ENCODE measurements around the gene IL1RAPL1.
"Not testable (repeated sequence)": the region's sequence is repeated elsewhere in the genome, so short reads cannot be mapped to it uniquely, and the experiment has no call there.

IL1RAPL1 gene

DNA sequence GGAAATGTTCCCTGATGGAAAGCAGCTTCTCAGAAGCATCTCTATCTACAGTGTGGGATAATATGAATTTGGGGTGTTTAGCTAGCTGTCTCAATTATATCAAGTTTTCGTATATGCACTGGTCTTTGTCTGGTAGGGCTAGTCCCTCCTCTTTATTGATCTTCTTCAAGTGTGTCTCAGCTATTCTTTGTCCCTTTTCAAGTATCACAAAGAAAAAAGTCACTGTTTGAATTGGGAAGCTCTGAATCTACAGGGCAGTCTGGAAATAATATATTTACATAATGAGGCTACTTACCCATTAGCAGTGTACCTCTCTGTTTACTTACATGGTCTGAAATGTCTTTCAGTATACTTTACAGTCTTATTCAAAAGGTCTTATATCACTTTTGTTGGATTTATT, 526.0 kb downstream of the IL1RAPL1 start:
- DNase-seq (ENCODE audit: low read depth): no peak

GRCh38 chrX:29122817-29123216, 535.6 kb downstream of the IL1RAPL1 start:
- not testable (repeated sequence) for DNase-seq (ENCODE audit: low read depth)

- no peak for DNase-seq (ENCODE audit: low read depth)
These were observed 543.7 kb downstream of the IL1RAPL1 start for GRCh38 chrX:29130905-29131304.

GRCh38 chrX:29136904-29137303, 549.7 kb downstream of the IL1RAPL1 start:
- no peak for DNase-seq (ENCODE audit: low read depth)

DNA sequence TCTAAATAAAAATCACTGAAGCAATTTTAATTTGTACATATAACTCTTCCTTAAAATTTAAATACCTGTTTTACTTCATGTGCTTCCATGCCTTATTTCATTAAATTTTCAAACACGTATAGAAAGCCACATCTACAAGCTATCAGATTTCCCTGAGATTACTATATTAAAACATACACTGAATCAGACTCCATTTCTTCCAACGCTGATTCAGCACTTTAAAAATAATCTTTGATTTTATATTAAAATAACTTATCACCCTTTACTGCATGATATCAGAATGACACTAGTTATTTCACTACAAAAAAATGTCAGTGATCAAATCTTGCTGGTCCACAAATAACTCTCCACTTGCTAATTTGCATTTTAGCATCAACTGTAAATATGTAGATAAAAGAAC, 550.8 kb downstream of the IL1RAPL1 start:
- no peak for DNase-seq (ENCODE audit: low read depth)

- no peak for DNase-seq (ENCODE audit: low read depth)
These were observed 556.1 kb downstream of the IL1RAPL1 start for GRCh38 chrX:29143356-29143755.

DNA sequence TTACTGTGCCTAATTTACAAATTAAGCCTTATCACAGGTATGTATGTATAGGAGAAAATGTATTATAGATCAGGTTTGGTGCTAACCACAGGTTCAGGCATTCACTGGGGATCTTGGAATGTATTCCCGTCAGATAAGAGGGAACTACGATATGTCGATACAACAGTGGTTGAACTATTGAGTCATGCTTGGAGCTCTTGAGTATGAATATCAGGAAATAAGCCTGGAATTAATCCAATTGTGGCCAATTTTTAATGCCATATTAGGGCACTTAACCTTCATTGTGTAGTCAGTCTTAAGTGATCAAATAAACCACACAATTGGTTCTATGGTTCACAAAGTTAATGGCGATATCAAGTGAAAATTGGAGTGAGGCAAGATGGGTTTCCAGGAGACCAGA, 556.5 kb downstream of the IL1RAPL1 start:
- no peak for DNase-seq (ENCODE audit: low read depth)

DNA sequence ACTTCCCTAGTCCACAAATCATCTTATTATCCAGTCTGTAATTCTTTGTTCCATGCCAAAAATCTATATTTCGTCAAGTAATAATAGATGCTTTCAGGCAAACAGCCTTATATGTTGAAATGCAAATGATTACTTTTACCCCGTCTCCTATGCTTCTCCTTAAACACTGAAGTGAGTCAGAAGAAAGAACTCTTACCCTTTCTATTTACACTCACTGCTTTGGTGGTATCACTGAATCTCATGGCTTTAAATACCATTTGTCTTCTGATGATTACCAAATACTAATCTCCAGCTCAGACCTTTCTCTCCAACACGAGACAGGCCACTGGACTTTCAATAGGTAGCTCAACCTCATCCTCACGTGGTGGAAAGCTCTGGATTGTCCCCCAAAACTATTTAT, 558.1 kb downstream of the IL1RAPL1 start:
- no peak for DNase-seq (ENCODE audit: low read depth)

DNA sequence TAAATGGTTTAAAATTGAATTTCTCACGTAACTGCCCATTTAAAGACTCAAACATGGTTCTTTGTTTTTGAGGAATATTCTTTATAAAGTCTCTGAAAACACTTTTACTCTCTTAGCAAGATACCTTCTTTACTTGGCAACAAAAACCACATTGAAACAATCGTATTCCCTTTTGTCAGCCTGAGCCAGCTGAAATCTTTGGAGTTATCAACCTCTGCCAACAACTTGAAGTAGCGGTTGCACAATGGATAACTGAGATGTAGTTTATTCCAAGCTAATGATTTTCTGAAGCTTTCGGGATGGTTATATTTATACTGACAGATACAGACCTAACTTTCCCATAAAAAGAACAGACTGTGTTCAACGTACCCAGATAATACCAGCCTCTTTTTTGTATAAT, 561.3 kb downstream of the IL1RAPL1 start:
- DNase-seq (ENCODE audit: low read depth): no peak

- DNase-seq (ENCODE audit: low read depth): no peak
These were observed 568.0 kb downstream of the IL1RAPL1 start for GRCh38 chrX:29155286-29155685.

DNA sequence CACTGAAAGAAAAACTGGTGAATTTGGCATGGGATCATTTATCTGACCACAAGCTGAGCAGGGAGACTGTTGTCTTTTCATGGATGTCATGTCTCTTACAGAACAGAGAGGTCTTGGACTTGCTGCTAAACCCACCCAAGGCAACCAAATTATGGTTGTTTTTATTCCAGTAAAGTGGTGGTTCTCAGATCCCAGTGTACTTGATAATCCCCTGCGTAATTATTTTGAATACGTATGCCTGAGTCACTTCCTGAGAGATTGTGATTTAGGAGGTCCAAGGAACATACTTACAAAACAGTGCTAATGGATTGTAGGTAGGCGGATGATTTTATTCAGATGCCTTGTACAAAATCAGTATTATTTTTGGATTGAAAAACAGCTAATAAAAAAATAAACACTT, 585.6 kb downstream of the IL1RAPL1 start:
- DNase-seq (ENCODE audit: low read depth): no peak

- DNase-seq (ENCODE audit: low read depth): no peak
These were observed 600.0 kb downstream of the IL1RAPL1 start for GRCh38 chrX:29187264-29187663.

GRCh38 chrX:29196501-29196900, 609.3 kb downstream of the IL1RAPL1 start:
- no peak for DNase-seq (ENCODE audit: low read depth)

DNA sequence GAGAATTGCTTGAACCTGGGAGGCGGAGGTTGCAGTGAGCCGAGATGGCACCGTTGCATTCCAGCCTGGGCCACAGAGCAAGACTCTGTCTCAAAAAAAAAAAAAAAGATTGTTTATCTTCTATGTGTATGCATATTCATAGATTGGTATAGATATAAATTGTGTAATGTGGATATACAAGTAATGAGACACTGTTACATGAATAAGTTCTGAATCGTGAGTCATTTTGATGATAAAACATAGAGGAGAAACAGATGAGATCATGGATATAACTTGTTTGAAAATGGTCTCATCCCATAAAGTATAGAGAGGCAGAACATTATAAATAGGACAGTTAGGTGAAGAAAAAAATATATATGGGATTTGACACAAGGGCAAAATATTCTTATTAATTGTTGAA, 628.0 kb downstream of the IL1RAPL1 start:
- DNase-seq (ENCODE audit: low read depth): no peak

GRCh38 chrX:29225670-29226069, 638.4 kb downstream of the IL1RAPL1 start:
- DNase-seq (ENCODE audit: low read depth): no peak

DNA sequence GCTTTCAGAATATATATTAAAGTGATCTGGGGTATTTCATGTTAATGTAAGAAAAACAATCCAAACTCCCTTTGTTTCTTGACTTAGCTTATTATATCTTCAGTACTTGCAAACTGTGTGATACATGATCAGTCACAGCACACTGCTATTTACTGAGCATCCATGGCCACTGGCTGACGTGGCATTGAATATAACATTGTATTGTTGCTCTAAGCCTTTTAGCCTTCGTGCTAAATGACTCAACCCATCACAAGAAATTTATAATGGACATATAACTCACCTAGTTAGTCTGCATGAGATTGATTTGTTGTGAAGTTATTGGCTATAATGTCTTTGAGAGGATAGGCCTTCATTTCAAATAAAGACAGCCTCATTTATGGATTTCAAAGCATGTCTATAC, 642.6 kb downstream of the IL1RAPL1 start:
- no peak for DNase-seq (ENCODE audit: low read depth)

GRCh38 chrX:29231800-29232199, 644.6 kb downstream of the IL1RAPL1 start:
- DNase-seq (ENCODE audit: low read depth): no peak

- no peak for DNase-seq (ENCODE audit: low read depth)
These were observed 646.4 kb downstream of the IL1RAPL1 start for GRCh38 chrX:29233592-29234183.

DNA sequence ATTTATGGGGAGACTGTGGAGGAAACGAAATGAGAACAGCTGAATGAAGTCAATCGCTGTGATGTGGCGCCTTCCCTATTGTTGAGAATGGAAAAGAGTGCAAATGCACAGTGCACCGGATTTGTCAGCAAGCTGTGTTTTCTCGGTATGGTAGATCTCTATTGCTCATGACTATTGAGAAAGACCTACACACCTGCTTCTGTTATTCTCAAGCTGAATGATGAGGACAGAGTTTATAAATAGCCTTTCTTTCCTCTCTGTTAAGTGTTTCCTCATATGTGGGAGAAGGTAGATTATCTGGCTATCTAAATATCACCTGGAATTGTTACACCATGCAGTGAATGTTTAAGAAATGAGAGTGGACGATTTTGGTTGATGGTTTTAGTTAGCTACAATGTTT, 650.7 kb downstream of the IL1RAPL1 start:
- no peak for DNase-seq (ENCODE audit: low read depth)

DNA sequence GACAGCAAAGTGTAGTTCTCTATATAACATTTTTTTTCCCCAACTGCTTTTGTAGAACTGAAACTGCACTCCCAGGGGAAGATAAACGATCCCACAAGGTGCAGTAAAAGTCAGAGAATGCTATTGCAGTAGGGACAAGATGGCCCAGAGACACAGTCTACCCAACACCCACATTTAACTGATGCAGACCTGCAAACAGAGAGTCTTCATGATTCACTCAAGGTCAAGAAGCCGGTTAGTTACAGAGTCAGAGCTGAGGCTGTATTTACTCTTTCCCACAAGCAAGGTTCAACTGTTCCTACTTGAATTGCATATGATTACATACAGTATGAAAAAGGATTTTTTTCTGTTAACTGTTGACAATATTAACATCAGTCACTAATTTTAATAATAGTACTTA, 654.6 kb downstream of the IL1RAPL1 start:
- DNase-seq (ENCODE audit: low read depth): no peak

DNA sequence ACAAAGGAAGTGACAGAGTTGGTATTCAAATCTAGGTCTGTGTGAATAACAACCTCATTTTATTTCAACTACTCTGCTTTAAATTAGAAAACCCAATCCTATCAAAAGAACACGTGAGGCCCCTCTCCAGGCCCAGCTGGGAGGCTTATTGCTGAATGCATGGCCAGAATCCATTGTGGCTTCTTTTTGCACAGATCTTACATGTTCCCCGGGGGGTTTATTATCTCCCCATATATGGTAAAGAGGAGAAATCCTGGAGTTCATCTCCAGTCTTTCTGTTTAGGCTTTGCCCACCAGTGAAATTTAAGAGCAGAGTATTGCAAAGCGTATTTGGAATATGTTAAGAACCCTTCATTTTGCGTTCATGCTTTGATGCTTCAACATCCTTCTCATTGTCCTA, 655.6 kb downstream of the IL1RAPL1 start:
- no peak for DNase-seq (ENCODE audit: low read depth)

DNA sequence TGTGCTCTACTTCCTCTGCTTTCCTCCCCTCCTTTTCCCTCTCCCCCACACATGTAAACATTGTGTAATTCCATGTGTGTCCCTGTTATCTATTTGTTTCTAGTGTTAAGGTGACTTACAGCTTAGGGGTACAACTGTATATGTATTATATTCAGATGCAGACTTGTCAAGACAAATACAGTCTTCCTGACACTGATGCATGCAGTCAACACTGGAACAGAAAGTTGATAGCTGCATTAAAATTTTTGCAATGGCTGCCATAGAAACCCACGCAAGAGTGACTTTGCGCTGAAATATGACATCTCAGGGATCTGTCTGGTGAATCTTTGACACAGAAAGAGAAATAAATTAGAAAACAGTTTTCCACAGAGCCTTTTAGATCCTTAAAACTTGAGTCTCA, 656.7 kb downstream of the IL1RAPL1 start:
- DNase-seq (ENCODE audit: low read depth): no peak

DNA sequence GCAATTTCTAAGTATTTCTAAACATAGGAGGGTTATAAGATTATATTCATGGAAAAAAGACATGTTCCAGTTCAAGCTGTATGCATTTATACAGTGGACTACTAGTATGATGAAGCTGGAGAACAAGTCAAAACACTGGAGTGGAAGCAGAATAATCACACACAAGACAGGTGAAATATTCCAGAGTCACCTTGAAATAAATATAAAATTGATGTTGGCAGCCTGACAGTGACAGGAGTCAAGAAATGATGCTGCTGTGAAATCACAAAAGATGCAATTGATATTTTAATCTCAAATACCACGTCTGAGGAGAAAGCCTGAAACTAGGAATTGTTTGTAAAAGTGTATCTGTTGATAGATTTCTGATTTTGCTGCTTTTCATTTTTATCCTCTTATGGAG, 667.3 kb downstream of the IL1RAPL1 start:
- DNase-seq (ENCODE audit: low read depth): no peak

DNA sequence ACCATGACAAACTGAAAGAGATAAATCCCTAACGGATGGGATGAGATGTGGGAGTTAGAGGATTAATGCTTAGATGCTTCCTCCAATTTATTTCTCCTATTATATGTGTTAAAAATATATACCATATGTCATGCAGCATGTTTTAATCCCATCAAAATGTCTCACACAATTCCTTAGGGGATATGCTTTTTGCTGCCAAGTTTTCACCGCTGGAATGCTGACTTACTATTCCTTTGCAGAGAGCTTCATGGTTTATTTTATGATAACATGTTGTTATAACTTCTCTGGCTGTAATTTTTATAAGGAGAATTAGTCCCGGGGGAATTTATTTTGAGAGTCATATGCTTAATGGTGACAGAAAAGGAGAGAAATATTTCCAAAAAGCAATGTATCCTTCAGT, 670.3 kb downstream of the IL1RAPL1 start:
- no peak for DNase-seq (ENCODE audit: low read depth)

GRCh38 chrX:29269390-29269789, 682.1 kb downstream of the IL1RAPL1 start:
- no peak for DNase-seq (ENCODE audit: low read depth)
